OCI-LY3 (cell line): ENCODE results near the gene HHLA2.

Source experiments
- H2AFZ ChIP-seq: fragments of 200-600, 300-600 bp; shearing (Covaris generic); 2 replicates; pipeline ENCODE4 v1.6.0; 2014; ENCODE audit warnings: antibody characterized with exemption, low read depth, low read length
- H3K27ac ChIP-seq: fragments of 200-600, 300-600 bp; sonication (generic); 2 replicates; pipeline ENCODE4 v1.5.1; 2014; ENCODE audit warnings: mild to moderate bottlenecking, low read length, moderate library complexity, mixed read lengths
- H3K27me3 ChIP-seq: fragments of 200-600, 300-600 bp; sonication (generic); 2 replicates; pipeline ENCODE4 v1.6.1; 2014; ENCODE audit warnings: low read depth, low read length, mixed read lengths
- H3K36me3 ChIP-seq: fragments of 200-600, 300-600 bp; sonication (generic); replicated peaks from 2 replicates; pipeline ENCODE3; 2014; ENCODE audit warnings: low read depth, low read length, mixed read lengths
- H3K4me1 ChIP-seq: fragments of 300-600, 200-600 bp; sonication (generic); 2 replicates; pipeline ENCODE4 v1.6.1; 2014; ENCODE audit warnings: low read length, mixed read lengths
- H3K4me2 ChIP-seq: fragments of 200-600, 300-600 bp; sonication (generic); 2 replicates; pipeline ENCODE4 v1.6.1; 2014; ENCODE audit warnings: low read length, mixed read lengths
- H3K4me3 ChIP-seq: fragments of 300-600, 200-600 bp; sonication (generic); 2 replicates; pipeline ENCODE4 v1.5.1; 2014; ENCODE audit warnings: antibody characterized with exemption, mild to moderate bottlenecking, low read length, moderate library complexity
- H3K79me2 ChIP-seq: fragments of 300-600, 200-600 bp; shearing (Covaris generic); 2 replicates; pipeline ENCODE4 v1.6.1; 2014; ENCODE audit warnings: mild to moderate bottlenecking, low read length, mixed read lengths
- H3K9ac ChIP-seq: fragments of 300-600, 200-600 bp; shearing (Covaris generic); 2 replicates; pipeline ENCODE4 v1.6.0; 2014; ENCODE audit warnings: mild to moderate bottlenecking, low read length, moderate library complexity
- H3K9me3 ChIP-seq: fragments of 200-600, 300-600 bp; shearing (Covaris generic); 2 replicates; pipeline ENCODE4 v1.6.1; 2014; ENCODE audit warnings: low read length, mixed read lengths; ENCODE audit not compliant: insufficient read depth
- H4K20me1 ChIP-seq: fragments of 200-600, 300-600 bp; sonication (generic); 2 replicates; pipeline ENCODE4 v1.6.1; 2016; ENCODE audit warnings: low read length, mixed read lengths; ENCODE audit not compliant: insufficient read depth
- EZH2phosphoT487 ChIP-seq: fragments of 200-600 bp; shearing (Covaris generic); IDR thresholded peaks from 2 replicates; pipeline ENCODE4 v1.6.1; 2018; ENCODE audit warnings: antibody characterized with exemption, mixed run types, low read depth
- TF ChIP-seq, protein P1 (sequence below): fragments of 200-600, 300-600 bp; sonication (generic); IDR thresholded peaks from 2 replicates; pipeline ENCODE4 v1.5.1; 2014; ENCODE audit warnings: antibody characterized with exemption, low read length, low read depth

Gene HHLA2

DNA sequence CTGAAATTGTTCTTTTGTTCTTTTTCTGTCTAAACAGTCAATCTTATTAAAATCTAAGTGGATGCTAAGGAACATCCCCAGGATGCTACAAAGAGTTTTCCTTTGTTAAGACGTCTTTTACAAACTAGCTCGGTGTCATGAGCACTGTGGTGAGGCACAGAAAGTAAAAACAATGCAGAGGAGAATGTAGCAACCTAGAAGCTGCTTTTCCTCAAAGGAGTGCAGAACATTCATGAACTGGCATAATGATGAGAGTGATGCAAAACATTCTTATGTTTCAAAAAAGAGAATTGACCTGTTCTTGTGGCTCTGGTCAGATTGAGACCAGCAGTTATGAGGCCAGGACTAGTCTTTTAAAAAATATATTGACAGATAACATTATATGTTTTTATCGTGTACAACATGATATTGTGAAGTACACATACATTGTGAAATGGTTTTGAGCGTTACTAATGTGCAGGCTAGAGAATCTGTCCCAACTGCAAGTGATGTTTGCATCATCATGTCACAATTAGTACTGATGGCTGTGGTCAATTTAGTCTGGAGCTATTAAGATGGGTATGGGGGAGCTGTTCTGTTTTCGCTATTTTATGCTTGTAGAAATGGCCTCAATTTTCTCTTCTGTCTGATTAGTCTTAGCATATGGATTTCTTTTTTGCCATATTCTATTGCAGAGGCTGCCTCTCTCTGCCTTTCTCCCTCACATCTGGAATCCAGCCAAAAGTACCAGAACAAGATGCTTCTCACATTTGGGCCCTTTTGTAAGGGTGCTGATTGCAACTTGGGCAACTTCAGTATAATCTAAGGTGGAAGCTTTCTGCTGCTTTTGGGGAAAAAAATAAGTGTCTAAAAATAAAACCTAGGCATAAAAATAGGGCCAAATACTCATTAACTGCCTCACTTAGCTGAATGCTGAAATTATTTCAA is 50.2 kb downstream of the HHLA2 start:
- no peak overlapping the region for H2AFZ ChIP-seq
- H3K36me3 ChIP-seq, result no peaks in the 10 kb centered on the region
- H3K79me2 ChIP-seq, result no peaks in the 10 kb centered on the region

DNA sequence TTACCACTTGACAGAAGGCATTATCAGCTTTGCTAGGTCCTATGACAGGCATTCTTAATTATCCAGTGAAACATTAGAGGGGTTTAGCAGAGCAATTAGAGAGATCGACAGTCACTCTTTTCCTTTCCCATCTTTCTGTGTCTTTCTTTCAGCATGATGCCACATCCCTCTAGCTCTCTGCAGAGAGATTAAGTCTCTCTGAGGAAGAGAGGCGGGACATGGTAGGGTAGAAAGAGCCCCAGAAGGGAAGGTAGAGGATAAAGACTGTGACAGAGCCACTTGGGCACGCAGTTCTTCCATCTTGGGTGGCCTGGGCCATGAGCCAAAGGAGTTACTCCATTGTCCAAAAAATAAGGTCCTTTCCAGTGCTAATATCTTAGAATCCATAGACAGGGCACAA is 55.8 kb downstream of the HHLA2 start:
- no peaks in the 10 kb centered on the region for H3K27me3 ChIP-seq
- no peaks in the 10 kb centered on the region for H3K36me3 ChIP-seq
- H3K27ac ChIP-seq, result no peak overlapping the region
- no peaks in the 10 kb centered on the region for H3K79me2 ChIP-seq
- no peak overlapping the region for H3K9ac ChIP-seq
- TF ChIP-seq EZH2phosphoT487, result no peak
- TF ChIP-seq, protein P1, sequence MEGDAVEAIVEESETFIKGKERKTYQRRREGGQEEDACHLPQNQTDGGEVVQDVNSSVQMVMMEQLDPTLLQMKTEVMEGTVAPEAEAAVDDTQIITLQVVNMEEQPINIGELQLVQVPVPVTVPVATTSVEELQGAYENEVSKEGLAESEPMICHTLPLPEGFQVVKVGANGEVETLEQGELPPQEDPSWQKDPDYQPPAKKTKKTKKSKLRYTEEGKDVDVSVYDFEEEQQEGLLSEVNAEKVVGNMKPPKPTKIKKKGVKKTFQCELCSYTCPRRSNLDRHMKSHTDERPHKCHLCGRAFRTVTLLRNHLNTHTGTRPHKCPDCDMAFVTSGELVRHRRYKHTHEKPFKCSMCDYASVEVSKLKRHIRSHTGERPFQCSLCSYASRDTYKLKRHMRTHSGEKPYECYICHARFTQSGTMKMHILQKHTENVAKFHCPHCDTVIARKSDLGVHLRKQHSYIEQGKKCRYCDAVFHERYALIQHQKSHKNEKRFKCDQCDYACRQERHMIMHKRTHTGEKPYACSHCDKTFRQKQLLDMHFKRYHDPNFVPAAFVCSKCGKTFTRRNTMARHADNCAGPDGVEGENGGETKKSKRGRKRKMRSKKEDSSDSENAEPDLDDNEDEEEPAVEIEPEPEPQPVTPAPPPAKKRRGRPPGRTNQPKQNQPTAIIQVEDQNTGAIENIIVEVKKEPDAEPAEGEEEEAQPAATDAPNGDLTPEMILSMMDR, result no peak
- H4K20me1 ChIP-seq, result no peaks in the 10 kb centered on the region
- H2AFZ ChIP-seq, result no peak overlapping the region
- H3K4me2 ChIP-seq, result no peak overlapping the region
- H3K4me1 ChIP-seq, result no peaks in the 10 kb centered on the region
- no peak overlapping the region for H3K4me3 ChIP-seq
- H3K9me3 ChIP-seq, result no peaks in the 10 kb centered on the region

More for the DNA sequence above, 50.2 kb downstream of the HHLA2 start:
- Histone ChIP-seq H3K4me1 (peaks cover 32% of the 10 kb centered on the region), H4K20me1 (no peaks in the 10 kb centered on the region), H3K9ac (no peak overlapping the region), H3K9me3 (no peaks in the 10 kb centered on the region), H3K27ac (no peak overlapping the region), H3K27me3 (no peaks in the 10 kb centered on the region), H3K4me3 (no peak overlapping the region; the same call in 1 of the 2 replicates), H3K4me2 (peak overlapping the region; percentile 42)
- TF ChIP-seq, protein P1, result no peak
- no peak for TF ChIP-seq EZH2phosphoT487

DNA sequence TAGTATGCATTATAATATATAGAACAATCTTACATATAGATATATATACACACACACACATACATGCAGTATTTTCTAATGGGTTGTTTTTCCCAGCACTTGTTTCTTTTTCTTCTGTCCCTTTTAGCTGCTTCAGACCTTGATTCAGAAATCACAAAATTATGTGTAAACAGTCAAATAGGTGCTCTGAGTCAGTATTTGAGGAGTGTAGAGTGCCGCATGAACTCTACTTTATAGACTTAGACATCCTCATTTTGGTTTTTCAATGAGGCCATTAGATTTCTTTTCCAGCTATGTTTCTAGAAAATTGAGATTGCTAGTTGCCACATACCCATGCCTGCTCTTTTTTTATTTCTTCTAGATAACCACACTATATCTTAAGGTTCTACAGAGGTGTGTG is 58.2 kb downstream of the HHLA2 start:
- Histone ChIP-seq H3K4me1 (no peaks in the 10 kb centered on the region), H3K9me3 (no peaks in the 10 kb centered on the region), H2AFZ (no peak overlapping the region), H3K4me2 (no peak overlapping the region), H3K79me2 (no peaks in the 10 kb centered on the region), H3K36me3 (no peaks in the 10 kb centered on the region), H3K27me3 (no peaks in the 10 kb centered on the region), H3K9ac (no peak overlapping the region), H3K27ac (no peak overlapping the region), H4K20me1 (no peaks in the 10 kb centered on the region), H3K4me3 (no peak overlapping the region)
- TF ChIP-seq, protein P1, result no peak
- TF ChIP-seq EZH2phosphoT487, result no peak

DNA sequence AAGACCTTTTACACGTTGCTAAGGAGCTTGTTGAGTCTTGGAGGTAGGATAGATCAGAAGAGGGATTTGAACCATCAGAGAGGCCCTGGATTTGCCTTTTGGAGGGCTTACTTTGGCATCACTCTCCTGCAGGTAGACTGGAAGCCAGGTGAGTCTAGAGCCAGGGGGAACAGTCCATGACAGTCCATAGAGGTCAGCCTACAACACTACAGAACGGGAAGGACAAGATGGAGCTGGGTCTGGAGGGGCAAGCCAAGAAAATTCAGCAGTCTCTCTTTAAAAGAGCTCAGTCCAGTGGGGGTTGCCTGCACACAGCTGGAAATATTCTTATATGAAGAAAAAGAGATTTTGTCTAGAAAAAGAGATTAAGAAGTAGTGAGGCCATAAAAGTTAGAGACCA is 60.7 kb downstream of the HHLA2 start:
- Histone ChIP-seq H3K27me3 (no peaks in the 10 kb centered on the region), H4K20me1 (no peaks in the 10 kb centered on the region), H3K27ac (no peak overlapping the region), H3K79me2 (no peaks in the 10 kb centered on the region), H3K4me3 (no peak overlapping the region), H3K4me1 (no peaks in the 10 kb centered on the region), H2AFZ (no peak overlapping the region), H3K36me3 (no peaks in the 10 kb centered on the region), H3K4me2 (no peak overlapping the region), H3K9me3 (no peaks in the 10 kb centered on the region), H3K9ac (no peak overlapping the region)
- no peak for TF ChIP-seq EZH2phosphoT487
- TF ChIP-seq, protein P1, result no peak
